GM12878 (cell line): Measurements from ENCODE around the gene COL8A2. TPM values are rescaled to one million over a fixed set of nuclear protein-coding genes. Genes with fewer than 3 reads are reported as not detected.

Source experiments
- ATAC-seq: fragments of 200-7000 bp; cut with Tn5 transposase; 3 replicates; pipeline ENCODE4 v1.9.1; 2020; ENCODE audit warnings: mild to moderate bottlenecking, moderate library complexity
- BruUV-seq: library from RNA; stranded (reverse); fragments of 400-500 nt; replicated peaks from 2 replicates; lab custom pipeline; 2021; lab: Mats Ljungman, UMichigan
- CTCF ChIA-PET: fragments of 300-600 bp; sonication (Branson Sonifier 250); formaldehyde crosslinking; extraction: SDS; loops from one replicate; lab custom pipeline; 2021; ENCODE audit warnings: inconsistent platforms; lab: Yijun Ruan, JAX
- POLR2A ChIA-PET: fragments of 350-600 bp; formaldehyde crosslinking; extraction: SDS; loops from one replicate; lab custom pipeline; 2021; ENCODE audit warnings: inconsistent platforms; lab: Charles Lee
- RAD21 ChIA-PET: fragments of 300-600 bp; sonication (Branson Sonifier 250); formaldehyde crosslinking; loops from one replicate; lab custom pipeline; 2023; ENCODE audit warnings: antibody characterized with exemption; ENCODE audit not compliant: unreplicated experiment; lab: Charles Lee
- SMC1A ChIA-PET: fragments of 300-600 bp; sonication (Branson Sonifier 250); formaldehyde crosslinking; loops from one replicate; lab custom pipeline; 2023; ENCODE audit not compliant: unreplicated experiment, uncharacterized antibody; lab: Charles Lee
- DNase-seq: peaks from one replicate; pipeline ENCODE4 v3.0.0-alpha.2; 2011; ENCODE audit warnings: low read depth, low spot score
- FAIRE-seq: peaks from 3 replicates; lab custom pipeline; 2011; peaks lifted over from hg19 to GRCh38; lab: Jason Lieb, UNC
- H2AFZ ChIP-seq: 2 replicates; pipeline ENCODE4 v1.6.0; 2011; ENCODE audit warnings: low read depth, low read length, control low read depth; ENCODE audit not compliant: control insufficient read depth
- H3K27ac ChIP-seq: 2 replicates; pipeline ENCODE4 v1.5.1; 2011; ENCODE audit warnings: control low read depth; ENCODE audit not compliant: control insufficient read depth, insufficient read depth
- H3K27me3 ChIP-seq, 2 experiments: replicated peaks in 1 of 2; 2 replicates each; pipeline versions ENCODE4 v1.6.0 to v1.6.1; 2011; ENCODE audit warnings: low read length in 1 of 2; ENCODE audit not compliant: control insufficient read depth in 2 of 2, insufficient read depth in 2 of 2
- H3K36me3 ChIP-seq, 2 experiments: 2 replicates each; pipeline ENCODE4 v1.5.1; 2011; ENCODE audit warnings: low read length in 1 of 2; ENCODE audit not compliant: control insufficient read depth in 2 of 2, insufficient read depth in 2 of 2
- H3K4me1 ChIP-seq: 2 replicates; pipeline ENCODE4 v1.6.1; 2011; ENCODE audit warnings: mild to moderate bottlenecking, low read length, moderate library complexity, mixed read lengths; ENCODE audit not compliant: control insufficient read depth, insufficient read depth
- H3K4me2 ChIP-seq: 2 replicates; pipeline ENCODE4 v1.6.0; 2011; ENCODE audit warnings: control low read depth; ENCODE audit not compliant: control insufficient read depth, insufficient read depth
- H3K4me3 ChIP-seq: fragments of 200-600 bp; sonication (generic); 2 replicates; pipeline ENCODE4 v1.5.1; 2016
- H3K79me2 ChIP-seq: 2 replicates; pipeline ENCODE4 v1.6.0; 2011; ENCODE audit warnings: low read length; ENCODE audit not compliant: control insufficient read depth, insufficient read depth
- H3K9ac ChIP-seq: 2 replicates; pipeline ENCODE4 v1.8.0; 2011; ENCODE audit warnings: low read length, control low read depth, mixed read lengths; ENCODE audit not compliant: control insufficient read depth, insufficient read depth
- H3K9me3 ChIP-seq: replicated peaks from 3 replicates; pipeline ENCODE4 v1.5.1; 2011; ENCODE audit warnings: mild to moderate bottlenecking, low read length; ENCODE audit not compliant: control insufficient read depth, insufficient read depth
- H4K20me1 ChIP-seq: 2 replicates; pipeline ENCODE4 v1.6.0; 2011; ENCODE audit not compliant: control insufficient read depth, insufficient read depth
- HCFC1 ChIP-seq: fragments of 150-350 bp; IDR thresholded peaks from 2 replicates; pipeline ENCODE4 v1.6.1; 2014; ENCODE audit warnings: low read length
- IKZF1 ChIP-seq: fragments of 450-650 bp; conservative IDR thresholded peaks from 2 replicates; pipeline ENCODE4 v1.6.1; 2017; ENCODE audit warnings: antibody characterized with exemption, mild to moderate bottlenecking
- MEF2A ChIP-seq: IDR thresholded peaks from 2 replicates; pipeline ENCODE4 v1.6.1; 2011; ENCODE audit warnings: low read depth, mild to moderate bottlenecking, low read length, moderate library complexity; ENCODE audit not compliant: insufficient read depth
- MYB ChIP-seq: fragments of 150-350 bp; IDR thresholded peaks from 2 replicates; pipeline ENCODE4 v1.6.1; 2014; ENCODE audit warnings: mild to moderate bottlenecking, low read depth, low read length, borderline replicate concordance
- NR2C2 ChIP-seq: IDR thresholded peaks from 2 replicates; pipeline ENCODE4 v1.6.1; 2011; ENCODE audit warnings: borderline replicate concordance, low read depth; ENCODE audit not compliant: control insufficient read depth, insufficient read length
- NRF1 ChIP-seq: conservative IDR thresholded peaks from 2 replicates; pipeline ENCODE4 v1.6.1; 2011; ENCODE audit warnings: mild to moderate bottlenecking, low read depth, low read length, improper control_type of control experiment
- USF2 ChIP-seq: IDR thresholded peaks from 2 replicates; pipeline ENCODE4 v1.6.1; 2011; ENCODE audit warnings: low read depth, low read length, improper control_type of control experiment, borderline replicate concordance
- WGBS: methylation state at CpG from one replicate; pipeline ENCODE4 v1.1.6; 2016; ENCODE audit warnings: low lambda C conversion rate; ENCODE audit not compliant: insufficient replicate concordance, insufficient coverage; ENCODE audit errors: missing lambda C conversion rate; 5-methylcytosine and 5-hydroxymethylcytosine counted together
- in situ Hi-C: fragments of 300-500 bp; cut with MboI; formaldehyde crosslinking; loops from 9 replicates; pipeline ENCODE4 v1.14.3; 2018; ENCODE audit warnings: mixed read lengths
- intact Hi-C: fragments of 100-400 bp; cut with micrococcal nuclease; formaldehyde crosslinking; loops from one replicate; pipeline ENCODE4 v1.14.2; 2022; ENCODE audit not compliant: unreplicated experiment
- polyA plus RNA-seq, 11 experiments: library from polyadenylated mRNA; depleted of rRNA in 4 of 11; unstranded in 6 of 11; stranded (reverse) in 5 of 11; fragments of >200 nt; fragmentation: Nextera tagmentation in 4 of 11; fragmentation: Illumina TruSeq in 1 of 11; extraction: Ambion mirVana in 4 of 11; extraction: Trizol in 1 of 11; gene quantifications; 1 replicate in 1 of 11; 2 replicates in 10 of 11; pipeline versions ENCODE4 v1.2.1 to v1.2.3, GENCODE V29; 2011 to 2016; ENCODE audit warnings: inconsistent platforms in 2 of 11, missing spikeins in 2 of 11, low read depth in 1 of 11
- total RNA-seq, 4 experiments: library from RNA; depleted of rRNA in 3 of 4; stranded (reverse); fragments of >200 nt in 3 of 4; fragmentation: Illumina TruSeq in 1 of 4; extraction: Trizol in 1 of 4; gene quantifications; 2 replicates each; pipeline versions ENCODE4 v1.2.1 to v1.2.3, GENCODE V29; 2013 to 2021
- TF ChIP-seq, protein P1 (sequence below): IDR thresholded peaks from 2 replicates; pipeline ENCODE4 v1.6.1; 2011; ENCODE audit warnings: mild to moderate bottlenecking, low read depth, low read length, moderate library complexity; ENCODE audit not compliant: insufficient replicate concordance
- TF ChIP-seq, protein P2 (sequence below): fragments of 450-650 bp; IDR thresholded peaks from 2 replicates; pipeline ENCODE4 v1.6.1; 2016; ENCODE audit warnings: mild to moderate bottlenecking, moderate library complexity, borderline replicate concordance

The COL8A2 gene
- total and polyA plus RNA-seq, 10 of the 15 experiments (the other 5 are each of a cell fraction or from before 2014, with no cell fraction given): 0.01 TPM; not detected in 9

DNA sequence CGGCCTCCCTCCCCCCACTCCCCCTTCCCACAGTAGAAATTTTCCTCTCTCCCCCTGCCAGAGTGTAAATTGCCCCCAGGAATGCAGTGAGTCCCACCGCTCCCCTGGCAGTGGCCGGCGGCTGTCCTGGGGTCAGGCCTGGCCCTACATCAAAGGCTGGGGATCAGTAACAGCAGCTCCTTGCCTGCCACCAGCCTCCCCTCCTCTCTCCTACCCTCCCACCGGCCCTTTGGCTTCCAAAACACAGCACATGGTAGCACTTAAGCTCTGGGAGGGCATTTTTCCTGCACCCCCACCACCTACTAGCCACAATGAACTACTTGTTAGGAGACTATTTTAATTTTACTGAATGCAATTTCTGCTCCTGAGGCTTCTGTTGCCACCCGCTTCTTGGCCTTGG lies 9.0 kb upstream of the COL8A2 start:
- TF ChIP-seq MYB (no peak), USF2 (no peak)
- ATAC-seq (no peak), FAIRE-seq (no peak), DNase-seq (no peak)
- ChIA-PET RAD21 (interaction anchor here (1.0 to 2.9 kb wide), 6 partner anchors 15 to 54 kb away, joined by 3 to 15 read pairs (median 4); partner anchors contain the start of gene TRAPPC3), SMC1A (interaction anchor here (0.6 to 3.7 kb wide), 7 partner anchors 8 to 352 kb away, joined by 3 to 16 read pairs (median 5); no protein-coding TSS in a partner anchor), POLR2A (no interaction called here), CTCF (interaction anchor here (0.6 to 4.7 kb wide), 15 partner anchors 10 to 291 kb away, joined by 3 to 56 read pairs (median 5); partner anchors contain the start of gene TRAPPC3)
- H3K4me3 ChIP-seq: no peak overlapping the region
- H3K36me3 ChIP-seq: peaks cover 0 to 2% of the 10 kb centered on the region in 2 experiments; a peak in 2 of 4 replicates
- H3K9me3 ChIP-seq: no peaks in the 10 kb centered on the region
- no peaks in the 10 kb centered on the region for H3K4me1 ChIP-seq
- H3K79me2 ChIP-seq: no peaks in the 10 kb centered on the region
- H3K4me2 ChIP-seq: no peak overlapping the region
- H3K27me3 ChIP-seq: no peaks in the 10 kb centered on the region
- intact Hi-C loops (loop anchor here (1.0 kb wide), 1 partner anchor 35 kb away; no protein-coding TSS in a partner anchor), in situ Hi-C loops (no loop called here)
- no peak overlapping the region for H3K27ac ChIP-seq
- no peak overlapping the region for H3K9ac ChIP-seq
- 39% methylated on average over 2 of the region's 6 CpGs for WGBS
- H2AFZ ChIP-seq: no peak overlapping the region
- BruUV-seq: no TSS peak
- no peaks in the 10 kb centered on the region for H4K20me1 ChIP-seq

- POLR2A ChIA-PET: no interaction called here
- BruUV-seq: no TSS peak
- no peak for FAIRE-seq
- TF ChIP-seq, protein P1, sequence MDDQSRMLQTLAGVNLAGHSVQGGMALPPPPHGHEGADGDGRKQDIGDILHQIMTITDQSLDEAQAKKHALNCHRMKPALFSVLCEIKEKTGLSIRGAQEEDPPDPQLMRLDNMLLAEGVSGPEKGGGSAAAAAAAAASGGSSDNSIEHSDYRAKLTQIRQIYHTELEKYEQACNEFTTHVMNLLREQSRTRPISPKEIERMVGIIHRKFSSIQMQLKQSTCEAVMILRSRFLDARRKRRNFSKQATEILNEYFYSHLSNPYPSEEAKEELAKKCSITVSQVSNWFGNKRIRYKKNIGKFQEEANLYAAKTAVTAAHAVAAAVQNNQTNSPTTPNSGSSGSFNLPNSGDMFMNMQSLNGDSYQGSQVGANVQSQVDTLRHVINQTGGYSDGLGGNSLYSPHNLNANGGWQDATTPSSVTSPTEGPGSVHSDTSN: no peak
- TF ChIP-seq IKZF1 (no peak), MEF2A (no peak), NR2C2 (no peak), NRF1 (no peak), HCFC1 (no peak)
- TF ChIP-seq, protein P2, sequence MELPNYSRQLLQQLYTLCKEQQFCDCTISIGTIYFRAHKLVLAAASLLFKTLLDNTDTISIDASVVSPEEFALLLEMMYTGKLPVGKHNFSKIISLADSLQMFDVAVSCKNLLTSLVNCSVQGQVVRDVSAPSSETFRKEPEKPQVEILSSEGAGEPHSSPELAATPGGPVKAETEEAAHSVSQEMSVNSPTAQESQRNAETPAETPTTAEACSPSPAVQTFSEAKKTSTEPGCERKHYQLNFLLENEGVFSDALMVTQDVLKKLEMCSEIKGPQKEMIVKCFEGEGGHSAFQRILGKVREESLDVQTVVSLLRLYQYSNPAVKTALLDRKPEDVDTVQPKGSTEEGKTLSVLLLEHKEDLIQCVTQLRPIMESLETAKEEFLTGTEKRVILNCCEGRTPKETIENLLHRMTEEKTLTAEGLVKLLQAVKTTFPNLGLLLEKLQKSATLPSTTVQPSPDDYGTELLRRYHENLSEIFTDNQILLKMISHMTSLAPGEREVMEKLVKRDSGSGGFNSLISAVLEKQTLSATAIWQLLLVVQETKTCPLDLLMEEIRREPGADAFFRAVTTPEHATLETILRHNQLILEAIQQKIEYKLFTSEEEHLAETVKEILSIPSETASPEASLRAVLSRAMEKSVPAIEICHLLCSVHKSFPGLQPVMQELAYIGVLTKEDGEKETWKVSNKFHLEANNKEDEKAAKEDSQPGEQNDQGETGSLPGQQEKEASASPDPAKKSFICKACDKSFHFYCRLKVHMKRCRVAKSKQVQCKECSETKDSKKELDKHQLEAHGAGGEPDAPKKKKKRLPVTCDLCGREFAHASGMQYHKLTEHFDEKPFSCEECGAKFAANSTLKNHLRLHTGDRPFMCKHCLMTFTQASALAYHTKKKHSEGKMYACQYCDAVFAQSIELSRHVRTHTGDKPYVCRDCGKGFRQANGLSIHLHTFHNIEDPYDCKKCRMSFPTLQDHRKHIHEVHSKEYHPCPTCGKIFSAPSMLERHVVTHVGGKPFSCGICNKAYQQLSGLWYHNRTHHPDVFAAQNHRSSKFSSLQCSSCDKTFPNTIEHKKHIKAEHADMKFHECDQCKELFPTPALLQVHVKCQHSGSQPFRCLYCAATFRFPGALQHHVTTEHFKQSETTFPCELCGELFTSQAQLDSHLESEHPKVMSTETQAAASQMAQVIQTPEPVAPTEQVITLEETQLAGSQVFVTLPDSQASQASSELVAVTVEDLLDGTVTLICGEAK: no peak
Measured at GRCh38 chr1:36133484-36133883, 8.5 kb upstream of the COL8A2 start.

More at GRCh38 chr1:36133484-36133883, 8.5 kb upstream of the COL8A2 start:
- SMC1A ChIA-PET: interaction anchor here (0.6 to 3.7 kb wide), 5 partner anchors 8 to 352 kb away, joined by 3 to 16 read pairs (median 5); no protein-coding TSS in a partner anchor
- intact Hi-C loops: no loop called here
- no peak overlapping the region for H3K9ac ChIP-seq
- H3K9me3 ChIP-seq: no peaks in the 10 kb centered on the region
- ATAC-seq (no peak), DNase-seq (no peak)
- no peak overlapping the region for H3K4me3 ChIP-seq
- H3K79me2 ChIP-seq: no peaks in the 10 kb centered on the region
- no peaks in the 10 kb centered on the region for H3K27me3 ChIP-seq
- in situ Hi-C loops: no loop called here
- H3K36me3 ChIP-seq: peaks cover 0 to 2% of the 10 kb centered on the region in 2 experiments; a peak in 2 of 4 replicates
- CTCF ChIA-PET: interaction anchor here (0.7 to 4.7 kb wide), 8 partner anchors 18 to 153 kb away, joined by 3 to 56 read pairs (median 5); no protein-coding TSS in a partner anchor
- H3K4me2 ChIP-seq: no peak overlapping the region
- no peaks in the 10 kb centered on the region for H3K4me1 ChIP-seq
- no peak overlapping the region for H3K27ac ChIP-seq
- H4K20me1 ChIP-seq: no peaks in the 10 kb centered on the region
- 94% methylated on average over 3 of the region's 3 CpGs for WGBS
- RAD21 ChIA-PET: interaction anchor here (0.7 to 2.9 kb wide), 5 partner anchors 16 to 1228 kb away, joined by 3 to 15 read pairs (median 3); partner anchors contain the start of gene TRAPPC3
- no peak overlapping the region for H2AFZ ChIP-seq
